Measurements from ENCODE around the gene FAF2.

Gene FAF2

GRCh38 chr5:176513788-176514187, 65.6 kb downstream of the FAF2 start:
- DNase-seq, result no peak

- DNase-seq, result no peak
Observed at GRCh38 chr5:176514244-176514950, 66.2 kb downstream of the FAF2 start.

GRCh38 chr5:176515396-176515795, 67.2 kb downstream of the FAF2 start:
- DNase-seq, result no peak

GRCh38 chr5:176517053-176517661, 69.0 kb downstream of the FAF2 start:
- DNase-seq, result no peak

- DNase-seq, result no peak
Observed at GRCh38 chr5:176519810-176520720, 71.9 kb downstream of the FAF2 start.

GRCh38 chr5:176521286-176521685, 73.1 kb downstream of the FAF2 start:
- no peak for DNase-seq

GRCh38 chr5:176521699-176522263, 73.6 kb downstream of the FAF2 start:
- no peak for DNase-seq

- no peak for DNase-seq
Observed at GRCh38 chr5:176524138-176524537, 76.0 kb downstream of the FAF2 start.

GRCh38 chr5:176524987-176525386, 76.8 kb downstream of the FAF2 start:
- no peak for DNase-seq

- DNase-seq, result no peak
Observed at GRCh38 chr5:176525677-176526076, 77.5 kb downstream of the FAF2 start.

GRCh38 chr5:176526462-176526861, 78.3 kb downstream of the FAF2 start:
- DNase-seq, result no peak

GRCh38 chr5:176527246-176528222, 79.3 kb downstream of the FAF2 start:
- DNase-seq, result no peak

- no peak for DNase-seq
Observed at GRCh38 chr5:176528301-176528700, 80.1 kb downstream of the FAF2 start.

- no peak for DNase-seq
Observed at GRCh38 chr5:176528761-176529115, 80.6 kb downstream of the FAF2 start.

- DNase-seq, result no peak
Observed at GRCh38 chr5:176529116-176529740, 81.0 kb downstream of the FAF2 start.

GRCh38 chr5:176529741-176530141, 81.6 kb downstream of the FAF2 start:
- no peak for DNase-seq

- DNase-seq, result no peak
Observed at GRCh38 chr5:176530393-176530982, 82.3 kb downstream of the FAF2 start.

- DNase-seq, result no peak
Observed at GRCh38 chr5:176530983-176531901, 83.1 kb downstream of the FAF2 start.

GRCh38 chr5:176531902-176532493, 83.8 kb downstream of the FAF2 start:
- DNase-seq, result no peak

- DNase-seq, result no peak
Observed at GRCh38 chr5:176532795-176533194, 84.6 kb downstream of the FAF2 start.
